Measurements from ENCODE around the gene GIPC1. TPM values are rescaled to one million over a fixed set of nuclear protein-coding genes. Genes with fewer than 3 reads are reported as not detected.
A peak's percentile ranks its signal among the peaks of the same experiment; 100 is the strongest.

The GIPC1 gene
- total and polyA plus RNA-seq, 2 of the 4 experiments (the other 2 are of a cell fraction): 74.2 to 133 TPM

GRCh38 chr19:14479975-14480699 lies 15.8 kb downstream of the GIPC1 start:
- ATAC-seq (ENCODE audit: low read depth) (peak; percentile 38), DNase-seq (peak; percentile 20)
- H3K23ac ChIP-seq (ENCODE audit: low read depth, low read length): no peak overlapping the region
- H3K9me3 ChIP-seq (ENCODE audit: control insufficient read depth, insufficient read depth, low read length): no peaks in the 10 kb centered on the region
- H4K5ac ChIP-seq (ENCODE audit: low read depth, low read length): no peak overlapping the region
- peaks cover 27% of the 10 kb centered on the region for H3K36me3 ChIP-seq (ENCODE audit: control insufficient read depth, insufficient read depth, low read length)
- no peak overlapping the region for H2BK5ac ChIP-seq (ENCODE audit: low read depth, low read length, poor library complexity, severe bottlenecking)
- no peak overlapping the region for H3K14ac ChIP-seq (replicated peaks; ENCODE audit: low read depth, low read length)
- no peak overlapping the region for H3K4me3 ChIP-seq (ENCODE audit: insufficient read depth, low read depth, low read length)
- H2AK5ac ChIP-seq (ENCODE audit: low read depth, low read length): peak overlapping the region; percentile 81
- peak overlapping the region; percentile 90 for H2AK9ac ChIP-seq (replicated peaks; ENCODE audit: low read depth, low read length, poor library complexity)
- peak overlapping the region; percentile 4; the same call in 1 of the 2 replicates for H3K27ac ChIP-seq (ENCODE audit: insufficient read depth, low read length)
- ChIA-PET CTCF (interaction anchor here (0.6 kb wide), 1 partner anchor 19 kb away, joined by 3 read pairs; no protein-coding TSS in a partner anchor), POLR2A (ENCODE audit: unreplicated experiment) (interaction anchor here (0.5 kb wide), 1 partner anchor 744 kb away, joined by 3 read pairs; no protein-coding TSS in a partner anchor)
- H4K20me1 ChIP-seq (ENCODE audit: insufficient read depth, low read length): peaks cover 33% of the 10 kb centered on the region
- H3K4me2 ChIP-seq (ENCODE audit: low read depth, low read length): peak overlapping the region; percentile 32; the same call in 1 of the 2 replicates
- no peak overlapping the region for H3K4ac ChIP-seq (ENCODE audit: low read depth, low read length)
- H2BK15ac ChIP-seq (ENCODE audit: low read depth, low read length): no peak overlapping the region
- H3K56ac ChIP-seq (ENCODE audit: extremely low read depth, insufficient read depth, low read length): no peak overlapping the region
- H3K4me1 ChIP-seq (ENCODE audit: control insufficient read depth, insufficient read depth, low read length): peaks cover 30% of the 10 kb centered on the region
- H3K18ac ChIP-seq (ENCODE audit: low read depth, low read length): no peak overlapping the region
- 43% methylated on average over 8 of the region's 43 CpGs; no CpG with 5 or more reads in 1 of the 2 experiments for WGBS, 2 experiments (ENCODE audit: extremely low coverage in 2 of 2, insufficient read length in 1 of 2)
- H3K9me1 ChIP-seq (ENCODE audit: insufficient read depth, low read length): 0 out of 2 replicates have a peak, but pooled peaks cover 9% of the 10 kb centered on the region
- intact Hi-C loops (cut with micrococcal nuclease): loop anchor here (5.0 to 10.0 kb wide), 2 partner anchors 343 to 595 kb away; partner anchors contain the start of gene ASF1B
- dilution Hi-C loops (cut with HindIII; ENCODE audit: low sequenced_read_pairs, unreplicated experiment): no loop called here
- peak overlapping the region; percentile 63; the same call in 1 of the 2 replicates for H2BK20ac ChIP-seq (ENCODE audit: low read depth, low read length)
- no TSS peak for BruUV-seq (replicated peaks)
- no peaks in the 10 kb centered on the region for H3K27me3 ChIP-seq (ENCODE audit: control insufficient read depth, insufficient read depth, low read length)
- no peak overlapping the region; the same call in 1 of the 2 replicates for H4K91ac ChIP-seq (ENCODE audit: insufficient read depth, low read depth, low read length)
- H3K9ac ChIP-seq (ENCODE audit: low read depth, low read length): no peak overlapping the region
- H3K79me1 ChIP-seq (ENCODE audit: low read depth in 1 of 2, low read length in 2 of 2): peaks cover 8 to 51% of the 10 kb centered on the region in 2 experiments
- H4K8ac ChIP-seq (ENCODE audit: low read depth in 2 of 2, low read length in 2 of 2): no peak overlapping the region; a peak in 1 of 4 replicates
- no peak overlapping the region for H2BK120ac ChIP-seq (ENCODE audit: low read depth, low read length)
- TF ChIP-seq FOS (IDR thresholded peaks at IDR 0.05; ENCODE audit: low read depth, low read length) (no peak), BHLHE40 (IDR thresholded peaks at IDR 0.05; ENCODE audit: low read depth, low read length) (no peak), POLR2A (IDR thresholded peaks at IDR 0.05; ENCODE audit: low read depth, low read length) (no peak), CHD1 (IDR thresholded peaks at IDR 0.05; ENCODE audit: low read depth, low read length) (no peak), MAFK (IDR thresholded peaks at IDR 0.05; ENCODE audit: low read depth, low read length) (no peak), NFE2L2 (IDR thresholded peaks at IDR 0.05; ENCODE audit: low read depth, low read length) (no peak), RCOR1 (IDR thresholded peaks at IDR 0.05; ENCODE audit: insufficient replicate concordance, low read length) (no peak), MAZ (IDR thresholded peaks at IDR 0.05; ENCODE audit: borderline replicate concordance, low read depth, low read length) (peak; percentile 36; the same call in 1 of the 2 replicates), SMC3 (IDR thresholded peaks at IDR 0.05; ENCODE audit: low read depth, low read length) (peak; percentile 27; the same call in 1 of the 2 replicates), RAD21 (IDR thresholded peaks at IDR 0.05; ENCODE audit: low read length) (peak; percentile 46)
- TF ChIP-seq, protein P1, sequence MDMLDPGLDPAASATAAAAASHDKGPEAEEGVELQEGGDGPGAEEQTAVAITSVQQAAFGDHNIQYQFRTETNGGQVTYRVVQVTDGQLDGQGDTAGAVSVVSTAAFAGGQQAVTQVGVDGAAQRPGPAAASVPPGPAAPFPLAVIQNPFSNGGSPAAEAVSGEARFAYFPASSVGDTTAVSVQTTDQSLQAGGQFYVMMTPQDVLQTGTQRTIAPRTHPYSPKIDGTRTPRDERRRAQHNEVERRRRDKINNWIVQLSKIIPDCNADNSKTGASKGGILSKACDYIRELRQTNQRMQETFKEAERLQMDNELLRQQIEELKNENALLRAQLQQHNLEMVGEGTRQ (IDR thresholded peaks at IDR 0.05; ENCODE audit: low read depth, low read length): no peak
- TF ChIP-seq, protein P2, sequence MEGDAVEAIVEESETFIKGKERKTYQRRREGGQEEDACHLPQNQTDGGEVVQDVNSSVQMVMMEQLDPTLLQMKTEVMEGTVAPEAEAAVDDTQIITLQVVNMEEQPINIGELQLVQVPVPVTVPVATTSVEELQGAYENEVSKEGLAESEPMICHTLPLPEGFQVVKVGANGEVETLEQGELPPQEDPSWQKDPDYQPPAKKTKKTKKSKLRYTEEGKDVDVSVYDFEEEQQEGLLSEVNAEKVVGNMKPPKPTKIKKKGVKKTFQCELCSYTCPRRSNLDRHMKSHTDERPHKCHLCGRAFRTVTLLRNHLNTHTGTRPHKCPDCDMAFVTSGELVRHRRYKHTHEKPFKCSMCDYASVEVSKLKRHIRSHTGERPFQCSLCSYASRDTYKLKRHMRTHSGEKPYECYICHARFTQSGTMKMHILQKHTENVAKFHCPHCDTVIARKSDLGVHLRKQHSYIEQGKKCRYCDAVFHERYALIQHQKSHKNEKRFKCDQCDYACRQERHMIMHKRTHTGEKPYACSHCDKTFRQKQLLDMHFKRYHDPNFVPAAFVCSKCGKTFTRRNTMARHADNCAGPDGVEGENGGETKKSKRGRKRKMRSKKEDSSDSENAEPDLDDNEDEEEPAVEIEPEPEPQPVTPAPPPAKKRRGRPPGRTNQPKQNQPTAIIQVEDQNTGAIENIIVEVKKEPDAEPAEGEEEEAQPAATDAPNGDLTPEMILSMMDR (conservative IDR thresholded peaks at IDR 0.05; ENCODE audit: low read depth, low read length): peak; percentile 69
- in situ Hi-C loops (cut with MboI; ENCODE audit: low sequenced_read_pairs): loop anchor here (10.0 kb wide), 1 partner anchor 595 kb away; no protein-coding TSS in a partner anchor
- peak overlapping the region; percentile 34 for H2AFZ ChIP-seq (replicated peaks; ENCODE audit: low read length, poor library complexity)
